Measurements from ENCODE around the gene SEMA3A. TPM values are rescaled to one million over a fixed set of nuclear protein-coding genes. Genes with fewer than 3 reads are reported as not detected.
"Not testable (repeated sequence)": the region's sequence is repeated elsewhere in the genome, so short reads cannot be mapped to it uniquely, and the experiment has no call there.

Gene SEMA3A
- total and polyA plus RNA-seq, 4 donors: 0.13 to 0.56 (median 0.20) TPM

DNA sequence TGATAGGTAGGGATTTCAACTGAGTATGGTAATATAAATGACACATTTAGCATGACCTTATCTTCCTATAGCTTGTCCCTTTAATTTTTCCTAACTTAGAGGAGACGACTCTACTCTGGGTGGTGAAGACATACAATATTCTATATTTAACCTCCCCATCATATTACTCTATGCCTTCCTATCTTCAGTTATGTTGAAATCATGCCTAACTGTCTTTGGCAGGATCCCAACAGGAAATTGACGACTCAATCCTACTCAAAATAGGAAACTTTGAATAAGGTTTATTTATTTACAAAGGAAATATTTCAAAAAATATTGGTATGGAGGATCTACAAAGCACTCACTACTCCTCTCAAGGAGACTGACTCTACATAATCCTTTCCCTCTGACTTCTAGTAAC is 24.1 kb upstream of the SEMA3A start:
- 38% methylated on average over 2 of the region's 2 CpGs for WGBS
- DNase-seq (ENCODE audit: low spot score): no peak
- H3K27me3 ChIP-seq (ENCODE audit: control insufficient read depth in 4 of 4, insufficient read depth in 4 of 4, low read length in 3 of 4): no peaks in the 10 kb centered on the region

DNA sequence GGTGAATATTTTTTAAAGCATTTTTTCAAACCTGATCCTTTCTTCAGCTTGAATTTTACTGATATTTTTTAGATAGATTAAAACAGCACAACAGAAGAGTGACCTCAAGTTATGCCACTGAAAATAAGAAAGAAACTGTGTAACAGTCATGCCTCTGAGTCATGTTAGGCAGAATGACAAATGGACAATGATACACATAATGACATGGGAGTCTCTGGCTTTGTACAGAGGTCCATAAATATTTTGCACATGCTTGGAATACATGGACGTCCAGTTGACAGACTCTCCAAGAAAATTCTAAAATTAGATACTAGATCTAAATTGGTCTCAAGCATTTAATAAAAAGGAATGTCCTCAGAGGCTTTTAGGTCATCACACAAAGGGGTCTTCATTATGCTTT is 21.9 kb upstream of the SEMA3A start:
- H3K9me3 ChIP-seq (ENCODE audit: control insufficient read depth in 4 of 4, low read length in 3 of 4): no peaks in the 10 kb centered on the region
- H3K36me3 ChIP-seq (ENCODE audit: control insufficient read depth in 4 of 4, insufficient read depth in 3 of 4, low read depth in 1 of 4, low read length in 3 of 4): no peaks in the 10 kb centered on the region
- TF ChIP-seq, protein P1, sequence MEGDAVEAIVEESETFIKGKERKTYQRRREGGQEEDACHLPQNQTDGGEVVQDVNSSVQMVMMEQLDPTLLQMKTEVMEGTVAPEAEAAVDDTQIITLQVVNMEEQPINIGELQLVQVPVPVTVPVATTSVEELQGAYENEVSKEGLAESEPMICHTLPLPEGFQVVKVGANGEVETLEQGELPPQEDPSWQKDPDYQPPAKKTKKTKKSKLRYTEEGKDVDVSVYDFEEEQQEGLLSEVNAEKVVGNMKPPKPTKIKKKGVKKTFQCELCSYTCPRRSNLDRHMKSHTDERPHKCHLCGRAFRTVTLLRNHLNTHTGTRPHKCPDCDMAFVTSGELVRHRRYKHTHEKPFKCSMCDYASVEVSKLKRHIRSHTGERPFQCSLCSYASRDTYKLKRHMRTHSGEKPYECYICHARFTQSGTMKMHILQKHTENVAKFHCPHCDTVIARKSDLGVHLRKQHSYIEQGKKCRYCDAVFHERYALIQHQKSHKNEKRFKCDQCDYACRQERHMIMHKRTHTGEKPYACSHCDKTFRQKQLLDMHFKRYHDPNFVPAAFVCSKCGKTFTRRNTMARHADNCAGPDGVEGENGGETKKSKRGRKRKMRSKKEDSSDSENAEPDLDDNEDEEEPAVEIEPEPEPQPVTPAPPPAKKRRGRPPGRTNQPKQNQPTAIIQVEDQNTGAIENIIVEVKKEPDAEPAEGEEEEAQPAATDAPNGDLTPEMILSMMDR (IDR thresholded peaks at IDR 0.05; ENCODE audit: low read depth, low read length, missing input control): no peak
- no peak for TF ChIP-seq HNF4A (conservative IDR thresholded peaks at IDR 0.05)
- no peak for TF ChIP-seq JUND (IDR thresholded peaks at IDR 0.05)
- TF ChIP-seq MAX (IDR thresholded peaks at IDR 0.05): no peak
- TF ChIP-seq REST (IDR thresholded peaks at IDR 0.05): no peak
- TF ChIP-seq TAF1 (conservative IDR thresholded peaks at IDR 0.05): no peak
- no peak for TF ChIP-seq GABPA (IDR thresholded peaks at IDR 0.05 in 1 of 2, conservative IDR thresholded peaks at IDR 0.05 in 1 of 2)
- TF ChIP-seq, protein P2, sequence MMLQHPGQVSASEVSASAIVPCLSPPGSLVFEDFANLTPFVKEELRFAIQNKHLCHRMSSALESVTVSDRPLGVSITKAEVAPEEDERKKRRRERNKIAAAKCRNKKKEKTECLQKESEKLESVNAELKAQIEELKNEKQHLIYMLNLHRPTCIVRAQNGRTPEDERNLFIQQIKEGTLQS (IDR thresholded peaks at IDR 0.05): no peak
- TF ChIP-seq RAD21 (IDR thresholded peaks at IDR 0.05): no peak
- TF ChIP-seq SP1 (IDR thresholded peaks at IDR 0.05): no peak
- no peak for TF ChIP-seq ZBTB33 (IDR thresholded peaks at IDR 0.05)
- no peak for TF ChIP-seq YY1 (IDR thresholded peaks at IDR 0.05)
- no peak for TF ChIP-seq EGR1 (IDR thresholded peaks at IDR 0.05; ENCODE audit: low read depth in 2 of 2)
- no peak for TF ChIP-seq HNF4G (IDR thresholded peaks at IDR 0.05)
- no peak for TF ChIP-seq RXRA (IDR thresholded peaks at IDR 0.05)
- no peak overlapping the region for H3K4me3 ChIP-seq (ENCODE audit: low read depth in 1 of 3, low read length in 3 of 3)
- H3K27ac ChIP-seq (ENCODE audit: low read depth in 1 of 2, low read length in 2 of 2): no peak overlapping the region
- H3K4me1 ChIP-seq (ENCODE audit: control insufficient read depth in 4 of 4, insufficient read depth in 4 of 4, low read length in 3 of 4): no peaks in the 10 kb centered on the region
- no peaks in the 10 kb centered on the region for H3K27me3 ChIP-seq (ENCODE audit: control insufficient read depth in 4 of 4, insufficient read depth in 4 of 4, low read length in 3 of 4)
- no peak for DNase-seq (ENCODE audit: low spot score)
- 40% methylated on average over 1 of the region's 1 CpG for WGBS
- no peak overlapping the region for H3K9ac ChIP-seq (ENCODE audit: low read depth in 1 of 2, low read length in 2 of 2)

More for the DNA sequence above, 24.1 kb upstream of the SEMA3A start:
- Histone ChIP-seq H3K9me3 (ENCODE audit: control insufficient read depth in 4 of 4, low read length in 3 of 4) (no peaks in the 10 kb centered on the region), H3K36me3 (ENCODE audit: control insufficient read depth in 4 of 4, insufficient read depth in 3 of 4, low read depth in 1 of 4, low read length in 3 of 4) (no peaks in the 10 kb centered on the region), H3K27ac (ENCODE audit: low read depth in 1 of 2, low read length in 2 of 2) (no peak overlapping the region), H3K4me3 (ENCODE audit: low read depth in 1 of 3, low read length in 3 of 3) (no peak overlapping the region), H3K9ac (ENCODE audit: low read depth in 1 of 2, low read length in 2 of 2) (no peak overlapping the region), H3K4me1 (ENCODE audit: control insufficient read depth in 4 of 4, insufficient read depth in 4 of 4, low read length in 3 of 4) (no peaks in the 10 kb centered on the region)
- TF ChIP-seq REST (IDR thresholded peaks at IDR 0.05): no peak
- no peak for TF ChIP-seq TAF1 (conservative IDR thresholded peaks at IDR 0.05)

GRCh38 chr7:84214757-84215156 is 20.2 kb upstream of the SEMA3A start:
- H3K9me3 ChIP-seq (ENCODE audit: control insufficient read depth in 4 of 4, low read length in 3 of 4); H3K9ac ChIP-seq (ENCODE audit: low read depth in 1 of 2, low read length in 2 of 2); H3K4me3 ChIP-seq (ENCODE audit: low read depth in 1 of 3, low read length in 3 of 3); H3K27me3 ChIP-seq (ENCODE audit: control insufficient read depth in 4 of 4, insufficient read depth in 4 of 4, low read length in 3 of 4); H3K4me1 ChIP-seq (ENCODE audit: control insufficient read depth in 4 of 4, insufficient read depth in 4 of 4, low read length in 3 of 4); H3K27ac ChIP-seq (ENCODE audit: low read depth in 1 of 2, low read length in 2 of 2); DNase-seq (ENCODE audit: low spot score); H3K36me3 ChIP-seq (ENCODE audit: control insufficient read depth in 4 of 4, insufficient read depth in 3 of 4, low read depth in 1 of 4, low read length in 3 of 4): not testable (repeated sequence)
- 76% methylated on average over 6 of the region's 6 CpGs for whole genome bisulfite sequencing

Data from liver (tissue), 9 donors.